ENCODE results near the gene MASP1.

DNA sequence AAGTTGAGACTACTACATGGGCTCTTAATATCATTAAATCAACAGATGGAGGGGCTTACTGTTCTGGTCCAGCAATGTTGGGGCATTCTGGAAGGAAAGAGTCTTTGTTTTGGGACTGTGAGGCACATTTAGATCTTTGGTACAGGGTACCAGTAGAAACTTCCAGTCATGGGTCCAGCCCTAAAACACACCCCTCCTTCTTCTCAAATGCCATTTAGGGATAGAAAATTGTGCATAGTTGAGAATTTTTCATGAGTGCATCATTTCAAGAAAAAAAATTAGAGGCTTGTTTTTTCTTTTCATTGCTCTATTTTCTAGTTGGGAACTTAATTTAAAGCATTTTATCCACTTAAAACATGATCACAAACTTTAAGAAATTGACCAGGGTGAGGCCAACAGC lies 98.4 kb downstream of the MASP1 start:
- TF ChIP-seq, protein P1, sequence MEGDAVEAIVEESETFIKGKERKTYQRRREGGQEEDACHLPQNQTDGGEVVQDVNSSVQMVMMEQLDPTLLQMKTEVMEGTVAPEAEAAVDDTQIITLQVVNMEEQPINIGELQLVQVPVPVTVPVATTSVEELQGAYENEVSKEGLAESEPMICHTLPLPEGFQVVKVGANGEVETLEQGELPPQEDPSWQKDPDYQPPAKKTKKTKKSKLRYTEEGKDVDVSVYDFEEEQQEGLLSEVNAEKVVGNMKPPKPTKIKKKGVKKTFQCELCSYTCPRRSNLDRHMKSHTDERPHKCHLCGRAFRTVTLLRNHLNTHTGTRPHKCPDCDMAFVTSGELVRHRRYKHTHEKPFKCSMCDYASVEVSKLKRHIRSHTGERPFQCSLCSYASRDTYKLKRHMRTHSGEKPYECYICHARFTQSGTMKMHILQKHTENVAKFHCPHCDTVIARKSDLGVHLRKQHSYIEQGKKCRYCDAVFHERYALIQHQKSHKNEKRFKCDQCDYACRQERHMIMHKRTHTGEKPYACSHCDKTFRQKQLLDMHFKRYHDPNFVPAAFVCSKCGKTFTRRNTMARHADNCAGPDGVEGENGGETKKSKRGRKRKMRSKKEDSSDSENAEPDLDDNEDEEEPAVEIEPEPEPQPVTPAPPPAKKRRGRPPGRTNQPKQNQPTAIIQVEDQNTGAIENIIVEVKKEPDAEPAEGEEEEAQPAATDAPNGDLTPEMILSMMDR (conservative IDR thresholded peaks at IDR 0.05 in 1 of 2, IDR thresholded peaks at IDR 0.05 in 1 of 2; ENCODE audit: low read depth in 1 of 2, low read length in 2 of 2) = no peak
- TF ChIP-seq EZH2 (IDR thresholded peaks at IDR 0.05; ENCODE audit: low read length, missing control alignments) = no peak

Measured in fibroblast of lung (primary cell).